COLO668 (cell line): ENCODE data around the gene MAP3K8.

Experiments
- DNase-seq: peaks from one replicate; lab custom pipeline; 2025; ENCODE audit not compliant: unreplicated experiment; lab: John Stamatoyannopoulos, UW

Gene MAP3K8

GRCh38 chr10:30488316-30488715 is 54.3 kb downstream of the MAP3K8 start:
- no peak for DNase-seq

DNA sequence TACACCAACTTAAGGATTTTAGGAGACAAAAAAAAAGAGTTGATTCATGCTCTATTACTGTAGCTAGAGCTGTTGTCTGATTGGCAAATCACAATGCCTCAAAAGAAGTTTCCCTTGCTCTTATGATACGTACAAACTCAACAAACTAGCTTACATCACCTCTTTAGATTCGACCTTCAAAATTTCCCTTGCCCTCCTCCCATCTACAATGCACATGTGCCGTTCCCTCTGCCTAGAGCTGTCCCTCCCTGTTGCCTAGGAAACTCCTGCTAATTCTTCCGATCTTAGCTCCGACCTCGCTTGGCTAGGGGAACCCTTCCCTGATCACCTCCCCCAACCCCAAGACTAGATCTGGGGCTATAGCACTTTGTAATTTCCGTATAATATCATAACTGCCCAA is 55.4 kb downstream of the MAP3K8 start:
- no peak for DNase-seq

- no peak for DNase-seq
These were observed 56.5 kb downstream of the MAP3K8 start for GRCh38 chr10:30490289-30491000.

DNA sequence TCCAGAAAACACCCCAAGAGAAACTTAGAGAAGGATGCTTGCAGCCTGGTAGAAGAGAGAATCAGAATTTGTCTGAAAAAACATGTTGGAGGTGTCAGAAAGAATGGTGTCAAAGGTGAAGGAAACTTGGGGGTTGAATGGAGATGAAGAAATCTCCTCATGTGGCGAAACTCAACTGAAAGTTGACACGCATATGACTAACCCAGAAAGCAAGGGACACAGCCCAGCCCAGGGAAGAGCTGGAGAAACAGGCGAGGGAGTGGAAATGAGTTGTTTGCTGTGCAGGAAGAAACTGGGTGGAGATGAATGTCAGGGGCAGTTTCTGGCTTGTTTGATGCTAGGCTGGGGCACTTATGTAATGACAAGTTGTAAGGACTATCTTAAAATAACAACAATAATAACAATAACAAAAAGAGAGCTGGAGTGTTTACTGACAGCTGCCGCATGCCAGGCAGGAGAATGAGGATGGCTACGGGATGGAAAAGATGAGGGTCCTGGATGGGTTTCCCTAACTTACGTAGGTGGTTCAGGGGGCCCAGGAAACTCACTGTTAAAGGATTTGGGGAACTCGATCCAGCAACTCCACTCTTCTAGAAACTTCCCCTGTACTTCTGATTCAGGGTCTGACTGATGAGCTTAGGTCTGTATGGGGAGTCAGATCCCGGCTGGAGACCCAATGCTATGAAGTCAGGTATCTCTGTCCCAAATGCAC is 57.4 kb downstream of the MAP3K8 start:
- no peak for DNase-seq

DNA sequence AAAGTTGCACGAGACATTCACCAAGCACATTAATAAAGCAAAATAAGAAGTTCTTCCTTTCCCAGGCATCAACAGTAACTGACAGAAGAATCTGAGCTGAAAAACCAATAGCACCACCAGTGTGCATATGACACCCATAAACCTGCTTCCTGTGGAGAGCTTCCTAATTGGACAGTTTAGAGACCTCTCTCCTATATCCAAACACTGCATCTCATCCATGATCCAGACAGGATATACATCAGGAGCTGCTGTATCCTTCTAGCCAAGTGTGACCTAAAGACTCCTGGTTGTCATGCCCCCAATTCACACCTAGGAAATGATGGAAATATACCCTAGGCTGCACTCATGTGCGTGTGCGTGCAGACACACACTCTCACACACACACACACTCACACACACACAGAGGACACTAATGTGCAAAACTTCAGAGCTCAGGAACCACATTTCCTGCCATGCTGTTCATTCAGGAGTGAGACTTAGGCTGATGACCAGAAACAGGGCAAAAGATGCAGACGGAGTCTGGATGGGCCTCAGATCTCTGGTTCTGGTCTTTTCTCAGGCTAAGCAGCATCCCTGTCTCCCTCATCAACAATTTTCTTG is 58.0 kb downstream of the MAP3K8 start:
- no peak for DNase-seq

DNA sequence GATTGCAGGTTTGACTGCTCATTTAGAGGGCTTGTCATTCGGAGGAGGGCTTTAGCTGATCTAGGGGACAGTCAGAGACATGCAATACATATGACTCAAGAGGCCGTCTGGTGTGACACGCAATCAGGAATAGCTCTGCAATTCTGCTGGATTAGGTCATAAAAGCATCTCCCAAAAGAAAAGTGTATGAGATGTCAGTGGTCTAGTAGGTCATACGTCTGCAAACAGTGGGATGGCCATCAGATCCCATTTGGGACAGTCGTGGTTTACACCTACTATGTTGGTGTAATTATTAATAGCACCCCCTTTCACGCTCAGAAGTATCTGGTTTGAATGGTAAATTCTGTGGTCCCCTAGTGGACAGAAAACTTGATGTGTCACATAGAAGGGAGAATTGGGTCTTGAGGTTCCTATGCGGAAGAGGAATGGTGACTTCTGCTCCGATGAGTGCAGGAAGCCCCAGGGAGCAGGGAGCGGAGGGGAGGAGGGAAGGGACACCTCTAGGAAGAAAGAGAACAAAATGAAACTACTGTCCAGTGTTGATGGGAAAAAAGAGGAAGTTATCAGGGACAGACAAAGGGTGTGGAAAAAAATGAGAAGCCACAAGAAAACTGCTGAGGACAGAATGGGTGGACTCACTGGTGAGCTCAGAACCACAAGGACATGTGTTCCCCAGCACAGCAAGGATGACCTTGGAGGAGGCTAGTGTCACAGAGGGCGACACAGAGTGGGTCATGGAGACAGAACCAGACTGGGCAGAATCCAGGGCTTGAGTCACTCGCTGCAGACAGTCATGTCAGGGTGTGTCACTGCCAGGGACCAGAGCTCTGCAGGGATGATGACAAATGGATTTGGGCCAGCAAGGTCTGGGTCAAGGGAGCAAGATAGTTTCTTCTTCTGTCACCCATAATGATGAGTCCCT is 59.9 kb downstream of the MAP3K8 start:
- no peak for DNase-seq

DNA sequence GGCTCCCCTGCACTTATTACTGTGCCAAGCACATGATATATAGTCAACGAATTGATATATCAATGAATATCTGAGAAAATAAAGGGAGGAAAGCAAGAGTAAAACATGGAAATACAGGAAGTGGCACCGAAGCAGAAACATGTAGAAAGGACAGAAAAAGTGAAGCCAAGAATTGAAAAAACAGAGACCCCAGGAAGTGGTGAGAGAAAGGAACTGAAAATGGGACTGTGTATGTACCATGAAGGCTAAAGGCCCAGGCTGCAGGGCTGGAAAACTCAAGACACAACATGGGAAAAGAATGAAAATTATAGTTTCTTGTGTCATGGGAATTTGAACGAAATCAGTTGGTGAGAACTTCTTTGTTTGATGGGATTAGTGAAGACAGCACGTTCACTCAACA is 60.6 kb downstream of the MAP3K8 start:
- no peak for DNase-seq

GRCh38 chr10:30495687-30496086 is 61.7 kb downstream of the MAP3K8 start:
- no peak for DNase-seq

- DNase-seq: no peak
These were observed 65.8 kb downstream of the MAP3K8 start for GRCh38 chr10:30499816-30500215.

DNA sequence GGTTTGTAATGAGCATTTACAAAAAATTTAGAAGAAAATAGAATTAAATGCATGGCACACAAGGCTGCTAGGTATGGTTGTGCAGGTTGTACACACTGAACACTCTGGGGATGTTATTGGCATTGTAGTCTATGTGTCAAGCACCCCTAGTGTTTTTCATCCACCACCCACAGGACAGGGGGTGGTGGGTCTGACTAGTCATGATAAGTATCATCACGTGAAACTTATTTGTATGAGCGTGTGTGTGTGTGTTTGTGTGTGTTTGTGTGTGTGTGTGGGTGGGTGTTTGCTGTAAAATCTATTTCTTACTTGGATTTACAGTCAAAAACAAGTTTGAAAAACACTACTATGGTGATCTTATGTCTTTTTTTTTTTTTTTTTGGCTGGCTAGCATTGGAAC is 66.5 kb downstream of the MAP3K8 start:
- DNase-seq: no peak

- no peak for DNase-seq
These were observed 67.0 kb downstream of the MAP3K8 start for GRCh38 chr10:30500963-30501504.

- no peak for DNase-seq
These were observed 68.5 kb downstream of the MAP3K8 start for GRCh38 chr10:30502266-30503060.

DNA sequence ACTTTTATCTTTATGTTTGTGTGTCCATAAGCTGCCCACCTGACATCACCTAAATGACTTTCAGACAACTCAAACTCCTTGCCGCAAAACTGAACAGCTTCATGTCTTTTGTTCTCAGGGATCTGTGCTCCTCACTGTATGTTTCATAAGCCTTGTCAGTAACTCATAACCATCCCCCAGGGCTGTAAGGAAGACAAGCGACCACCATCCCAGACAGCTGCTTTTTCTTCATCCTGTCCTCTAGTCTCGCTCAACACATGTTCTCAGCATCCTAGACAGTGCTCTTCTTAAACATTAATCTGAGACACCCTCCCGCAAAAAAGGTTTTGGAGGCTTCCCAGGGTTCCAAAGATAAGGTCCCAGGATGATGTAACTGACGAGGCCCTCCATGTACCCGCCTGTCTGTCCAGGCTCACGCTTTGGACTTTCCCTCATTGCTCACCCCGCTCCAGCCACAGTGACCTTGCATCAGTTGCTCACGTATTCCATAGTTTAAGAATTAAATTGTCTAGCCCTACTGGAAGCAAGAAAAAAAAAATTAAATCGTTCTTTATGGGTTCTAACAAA is 69.8 kb downstream of the MAP3K8 start:
- DNase-seq: no peak

GRCh38 chr10:30505543-30506298 is 71.7 kb downstream of the MAP3K8 start:
- no peak for DNase-seq

DNA sequence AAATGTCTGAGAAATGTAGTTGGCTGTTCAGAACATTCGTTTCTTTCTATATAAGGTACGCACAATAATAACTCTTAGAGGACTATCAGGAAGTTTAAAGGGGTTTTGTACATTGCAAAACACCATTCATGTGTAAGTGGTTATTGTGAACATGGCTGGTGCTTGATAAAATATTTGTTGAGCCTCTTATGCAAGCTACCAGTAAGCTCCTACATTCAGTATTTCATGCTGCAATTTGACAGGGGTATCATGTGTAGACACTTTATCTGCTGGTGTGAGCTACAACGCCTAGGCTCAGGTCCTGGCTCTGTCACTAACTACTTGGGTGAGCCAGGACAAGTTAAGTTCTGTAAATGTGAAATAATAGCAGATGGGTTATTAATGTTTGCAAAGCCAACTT is 75.5 kb downstream of the MAP3K8 start:
- no peak for DNase-seq

DNA sequence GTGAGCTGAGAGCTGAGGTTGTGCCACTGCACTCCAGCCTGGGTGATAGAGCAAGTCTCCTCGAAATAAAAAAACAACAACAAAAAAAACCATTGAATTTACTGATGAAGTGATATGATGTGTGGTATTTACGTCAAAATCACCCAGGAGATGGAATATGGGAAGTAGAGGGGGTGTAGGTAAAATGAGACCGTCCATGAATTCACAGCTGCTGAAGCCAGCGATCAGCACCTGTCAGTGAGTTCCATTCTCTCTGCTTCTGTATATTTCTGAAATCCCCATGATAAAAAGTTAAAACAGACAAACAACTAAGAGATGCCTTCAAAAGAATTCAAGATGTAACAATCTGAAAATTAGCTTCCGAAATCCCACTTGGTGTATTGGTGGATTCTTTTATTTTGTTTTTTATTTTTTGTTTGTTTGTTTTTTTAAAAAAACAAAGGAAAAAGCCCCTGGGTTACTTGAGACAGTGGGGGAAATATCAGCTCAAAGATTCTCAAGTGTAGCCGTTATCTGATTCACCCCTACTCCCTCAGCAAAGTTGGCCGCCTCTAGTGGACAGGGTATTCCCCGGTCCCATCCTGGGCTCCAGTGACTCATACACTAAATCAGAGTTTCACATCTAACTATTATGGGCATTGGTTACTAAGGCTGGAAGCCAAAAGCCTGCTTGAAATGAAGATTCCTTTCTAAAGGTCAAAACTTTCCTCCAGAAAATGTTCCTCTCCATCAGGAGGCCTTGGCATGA is 76.4 kb downstream of the MAP3K8 start:
- no peak for DNase-seq

- no peak for DNase-seq
These were observed 77.1 kb downstream of the MAP3K8 start for GRCh38 chr10:30510932-30511700.
